ENCODE results near the gene DLX2.

DNA sequence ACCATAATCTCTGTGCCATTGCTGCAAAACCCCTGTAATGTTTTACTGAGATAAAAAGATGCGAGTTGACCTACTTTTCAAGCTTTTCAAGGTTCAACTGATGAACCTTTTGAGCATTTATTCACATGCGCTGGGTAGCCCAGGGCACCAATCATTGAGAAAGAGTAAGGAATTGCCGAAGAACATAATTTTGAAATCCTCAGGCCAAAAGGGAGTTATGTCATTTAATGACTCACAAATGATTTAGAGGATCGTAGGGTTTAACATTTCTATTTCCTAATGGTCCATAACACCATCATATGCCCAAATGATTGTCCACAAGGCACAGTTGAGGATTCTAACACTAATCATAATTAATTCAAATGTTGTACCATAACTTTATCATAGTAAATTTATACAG, 37.6 kb downstream of the DLX2 start:
- TF ChIP-seq GATA2 (IDR thresholded peaks at IDR 0.05; ENCODE audit: low read depth, low read length) (no peak), GATA3 (IDR thresholded peaks at IDR 0.05; ENCODE audit: low read depth, low read length) (no peak)

Measured in SH-SY5Y (cell line).